ENCODE data around the gene WDR88.

DNA sequence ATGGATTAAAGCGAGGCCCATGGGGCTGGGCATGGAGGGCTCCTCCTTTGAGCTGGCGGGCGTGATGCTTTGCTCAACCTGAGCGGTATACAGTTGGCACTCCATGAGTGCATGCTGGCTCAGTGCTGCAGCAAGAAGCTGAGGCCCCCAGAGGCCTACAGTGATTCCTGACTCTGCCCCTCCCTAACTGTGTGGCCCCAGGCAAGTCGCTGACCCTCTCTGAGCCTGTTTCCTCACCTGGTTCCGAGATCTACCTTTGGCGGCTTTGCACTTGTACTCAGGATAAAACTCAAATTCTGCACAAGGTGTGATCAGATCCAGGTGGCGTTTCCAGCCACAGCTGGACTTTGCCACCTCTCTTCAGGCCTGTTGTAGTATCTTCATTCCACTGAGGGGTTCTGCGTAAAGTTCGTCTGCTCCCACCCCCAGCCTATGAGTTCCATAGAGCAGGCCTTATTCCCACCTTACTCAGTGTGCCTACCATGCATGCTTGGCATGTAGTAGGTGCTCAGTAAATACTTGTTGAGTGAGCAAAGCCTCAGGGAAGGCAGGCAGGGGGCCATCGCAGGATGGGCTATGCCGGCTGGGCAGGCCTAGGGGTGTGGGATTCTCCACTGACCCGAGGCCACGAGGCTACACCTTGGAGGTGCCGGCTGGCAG, 70.1 kb downstream of the WDR88 start:
- TF ChIP-seq POLR2AphosphoS5 (IDR thresholded peaks at IDR 0.05) (no peak), POLR2A (IDR thresholded peaks at IDR 0.05) (no peak)
